GM12864 (cell line): ENCODE measurements around the gene NSD1.

Source experiments
- DNase-seq: peaks from one replicate; pipeline ENCODE4 v3.0.0-alpha.2; 2011; ENCODE audit warnings: low read depth
- H3K4me3 ChIP-seq: 2 replicates; pipeline ENCODE4 v1.5.1; 2011; ENCODE audit warnings: mild to moderate bottlenecking, low read depth, low read length, control low read depth
- CTCF ChIP-seq: IDR thresholded peaks from 2 replicates; pipeline ENCODE4 v1.5.1; 2011; ENCODE audit warnings: low read depth, mild to moderate bottlenecking, moderate library complexity, low read length, control low read depth, inconsistent platforms; ENCODE audit errors: missing control alignments

The NSD1 gene

DNA sequence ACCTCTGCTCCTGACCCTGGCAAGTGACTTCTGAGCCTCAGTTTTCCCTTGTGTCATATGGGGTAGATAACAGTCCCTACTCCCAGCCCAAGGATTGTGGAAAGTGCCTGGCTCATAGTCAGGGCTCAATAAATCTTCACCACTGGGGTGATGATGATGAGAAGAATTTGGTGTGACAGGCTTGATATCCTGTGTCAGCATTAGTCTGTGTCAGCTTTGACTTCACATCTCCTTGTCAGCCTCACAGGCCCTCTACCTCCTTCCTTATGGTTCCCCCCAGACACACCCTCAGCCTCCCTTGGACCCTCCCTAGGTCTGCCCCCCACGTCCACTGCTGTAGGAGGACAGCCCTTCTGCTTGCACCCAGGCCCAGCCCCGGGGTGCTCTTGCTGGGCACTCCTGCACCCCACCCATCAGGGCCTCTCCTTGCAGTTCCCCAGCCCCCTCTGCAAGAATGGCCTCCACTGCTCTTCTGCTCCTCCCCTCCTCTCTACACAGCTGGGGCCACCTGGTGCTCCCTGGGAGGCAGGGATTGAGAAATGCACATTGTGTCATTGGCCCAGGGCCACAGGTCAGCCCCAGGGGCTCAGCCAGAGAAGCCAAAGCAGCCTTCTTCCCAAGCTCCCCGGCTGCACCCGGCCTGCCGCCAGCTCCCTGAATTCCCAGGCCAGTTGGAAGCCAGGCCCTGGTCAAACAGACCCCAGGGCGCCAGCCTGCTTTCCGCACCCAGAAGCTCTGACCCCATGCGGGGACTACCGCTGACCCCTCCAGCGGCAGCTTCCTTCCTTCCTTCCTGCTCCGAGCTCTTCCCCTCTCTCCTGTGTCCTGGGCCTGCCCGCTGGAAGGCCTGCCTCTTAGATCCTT lies 39.1 kb upstream of the NSD1 start:
- TF ChIP-seq CTCF: no peak
- H3K4me3 ChIP-seq: no peak overlapping the region
- DNase-seq: no peak

DNA sequence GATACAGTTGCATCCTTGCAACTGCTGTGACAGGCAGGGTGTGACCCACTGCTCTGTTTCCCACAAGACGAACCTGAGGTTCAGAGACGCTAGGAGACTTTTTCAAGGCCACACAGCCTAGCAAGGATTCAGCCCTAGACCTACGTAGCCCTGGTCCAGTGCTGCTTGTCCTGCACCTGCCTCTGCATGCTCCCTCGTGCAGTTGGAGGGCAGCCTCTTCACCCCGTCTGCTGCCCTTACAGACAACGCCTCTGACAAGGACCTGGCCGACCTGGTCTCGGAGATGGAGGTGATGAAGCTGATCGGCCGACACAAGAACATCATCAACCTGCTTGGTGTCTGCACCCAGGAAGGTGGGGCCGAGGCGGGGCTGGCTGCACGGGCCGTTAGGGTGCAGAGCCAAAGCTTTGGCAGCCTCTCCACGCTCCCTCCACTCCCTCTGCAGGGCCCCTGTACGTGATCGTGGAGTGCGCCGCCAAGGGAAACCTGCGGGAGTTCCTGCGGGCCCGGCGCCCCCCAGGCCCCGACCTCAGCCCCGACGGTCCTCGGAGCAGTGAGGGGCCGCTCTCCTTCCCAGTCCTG lies 38.4 kb upstream of the NSD1 start:
- TF ChIP-seq CTCF: no peak
- no peak for DNase-seq
- no peak overlapping the region for H3K4me3 ChIP-seq

DNA sequence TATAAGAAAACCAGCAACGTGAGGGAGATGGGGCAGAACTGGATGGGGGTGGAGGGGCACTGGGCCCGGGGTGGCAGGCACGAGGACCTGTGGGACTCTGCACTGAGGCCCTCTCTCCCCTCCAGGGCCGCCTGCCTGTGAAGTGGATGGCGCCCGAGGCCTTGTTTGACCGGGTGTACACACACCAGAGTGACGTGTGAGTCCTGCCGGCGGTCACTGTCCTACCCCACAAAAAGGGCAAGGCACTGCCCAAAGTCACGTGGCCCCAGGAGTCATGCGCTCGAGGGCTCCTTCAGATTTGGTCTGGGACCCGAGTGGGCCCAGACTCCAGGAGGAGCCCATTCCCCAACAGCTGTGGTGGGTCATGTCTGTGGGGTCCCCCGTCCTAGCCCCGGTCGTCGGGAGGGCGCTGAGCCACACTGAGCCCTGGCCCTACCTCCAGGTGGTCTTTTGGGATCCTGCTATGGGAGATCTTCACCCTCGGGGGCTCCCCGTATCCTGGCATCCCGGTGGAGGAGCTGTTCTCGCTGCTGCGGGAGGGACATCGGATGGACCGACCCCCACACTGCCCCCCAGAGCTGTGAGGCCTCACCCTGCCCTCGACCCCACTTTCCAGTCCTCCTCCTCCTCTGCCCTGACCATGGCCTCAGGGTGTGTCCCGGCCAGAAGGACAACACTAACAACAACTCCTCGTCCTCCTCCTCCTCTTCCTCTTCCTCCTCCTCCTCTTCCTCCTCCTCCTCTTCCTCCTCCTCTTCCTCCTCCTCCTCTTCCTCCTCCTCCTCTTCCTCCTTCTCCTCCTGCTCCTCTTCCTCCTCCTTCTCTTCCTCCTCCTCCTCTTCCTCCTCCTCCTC lies 37.2 kb upstream of the NSD1 start:
- DNase-seq: no peak
- TF ChIP-seq CTCF: no peak
- no peak overlapping the region for H3K4me3 ChIP-seq

DNA sequence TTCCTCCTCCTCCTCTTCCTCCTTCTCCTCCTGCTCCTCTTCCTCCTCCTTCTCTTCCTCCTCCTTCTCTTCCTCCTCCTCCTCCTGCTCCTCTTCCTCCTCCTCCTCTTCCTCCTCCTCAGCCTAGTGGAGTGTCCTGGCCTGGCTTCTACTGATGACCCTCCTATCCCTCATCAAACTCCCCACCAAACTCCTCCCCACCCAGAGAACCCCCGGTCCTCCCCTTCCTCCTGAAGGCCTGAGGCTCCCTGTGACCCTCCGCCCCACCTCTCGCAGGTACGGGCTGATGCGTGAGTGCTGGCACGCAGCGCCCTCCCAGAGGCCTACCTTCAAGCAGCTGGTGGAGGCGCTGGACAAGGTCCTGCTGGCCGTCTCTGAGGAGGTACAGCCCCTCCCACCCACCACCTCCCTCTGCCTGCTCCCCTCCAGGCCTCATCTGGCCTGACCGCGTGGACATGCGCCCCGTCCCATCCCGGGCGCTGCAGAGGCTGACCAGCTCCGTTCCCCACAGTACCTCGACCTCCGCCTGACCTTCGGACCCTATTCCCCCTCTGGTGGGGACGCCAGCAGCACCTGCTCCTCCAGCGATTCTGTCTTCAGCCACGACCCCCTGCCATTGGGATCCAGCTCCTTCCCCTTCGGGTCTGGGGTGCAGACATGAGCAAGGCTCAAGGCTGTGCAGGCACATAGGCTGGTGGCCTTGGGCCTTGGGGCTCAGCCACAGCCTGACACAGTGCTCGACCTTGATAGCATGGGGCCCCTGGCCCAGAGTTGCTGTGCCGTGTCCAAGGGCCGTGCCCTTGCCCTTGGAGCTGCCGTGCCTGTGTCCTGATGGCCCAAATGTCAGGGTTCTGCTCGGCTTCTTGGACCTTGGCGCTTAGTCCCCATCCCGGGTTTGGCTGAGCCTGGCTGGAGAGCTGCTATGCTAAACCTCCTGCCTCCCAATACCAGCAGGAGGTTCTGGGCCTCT lies 36.3 kb upstream of the NSD1 start:
- TF ChIP-seq CTCF: no peak
- H3K4me3 ChIP-seq: no peak overlapping the region

DNA sequence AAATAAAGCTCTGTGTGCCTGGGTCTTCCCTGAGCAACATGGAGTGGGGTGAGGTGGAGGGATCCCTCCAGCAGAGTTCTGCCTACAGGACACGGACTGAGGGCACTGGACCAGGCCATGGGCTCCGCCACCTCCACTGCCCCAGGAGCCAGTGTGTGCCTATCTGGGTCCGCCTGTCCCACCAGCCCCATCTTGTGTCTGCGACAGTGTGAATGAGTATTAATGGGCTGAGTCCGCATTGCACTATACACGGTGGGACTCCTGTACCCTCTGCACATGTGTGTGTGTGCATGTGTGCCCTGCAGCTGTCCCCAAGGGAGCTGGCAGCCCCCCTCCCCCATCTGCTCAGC lies 35.5 kb upstream of the NSD1 start:
- H3K4me3 ChIP-seq: no peak overlapping the region
- TF ChIP-seq CTCF: no peak
- no peak for DNase-seq

More for the DNA sequence above, 36.3 kb upstream of the NSD1 start:
- no peak for DNase-seq

- no peak for TF ChIP-seq CTCF
- no peak overlapping the region for H3K4me3 ChIP-seq
- no peak for DNase-seq
These were observed 35.0 kb upstream of the NSD1 start for GRCh38 chr5:177098470-177099141.
